K562 (cell line): ENCODE data around the gene MAK. TPM values are rescaled to one million over a fixed set of nuclear protein-coding genes. Genes with fewer than 3 reads are reported as not detected.

Experiments
- BCOR ChIP-seq: fragments of 450-650 bp; IDR thresholded peaks from 2 replicates; pipeline ENCODE4 v1.6.1; 2016
- CBX3 ChIP-seq, 2 experiments: IDR thresholded peaks; 1 replicate in 1 of 2; 2 replicates in 1 of 2; pipeline ENCODE4 v1.6.1; 2012; ENCODE audit warnings: inconsistent platforms in 2 of 2, low read length in 2 of 2, borderline replicate concordance in 1 of 2, control low read depth in 1 of 2
- CHD2 ChIP-seq: IDR thresholded peaks from 2 replicates; pipeline ENCODE4 v1.6.1; 2011; ENCODE audit warnings: low read depth, low read length
- FOXK1 ChIP-seq: sonication (generic); formaldehyde crosslinking; IDR thresholded peaks from 2 replicates; pipeline ENCODE4 v1.8.0; 2022; ENCODE audit warnings: missing genetic modification reagents, mild to moderate bottlenecking, borderline replicate concordance
- GATA2 ChIP-seq: sonication (generic); formaldehyde crosslinking; IDR thresholded peaks from 2 replicates; pipeline ENCODE4 v1.4.0; 2020; ENCODE audit warnings: mild to moderate bottlenecking, missing genetic modification reagents
- HDAC2 ChIP-seq: fragments of 450-650 bp; IDR thresholded peaks from 2 replicates; pipeline ENCODE4 v1.6.1; 2016; ENCODE audit warnings: mild to moderate bottlenecking
- KDM2B ChIP-seq: fragments of 250-450 bp; sonication (Bioruptor Pico); IDR thresholded peaks from 2 replicates; pipeline ENCODE4 v1.8.0; 2021; ENCODE audit warnings: mild to moderate bottlenecking, moderate library complexity
- KLF16 ChIP-seq: IDR thresholded peaks from 2 replicates; pipeline ENCODE4 v1.6.1; 2016; ENCODE audit warnings: antibody characterized with exemption
- MEIS2 ChIP-seq: fragments of 450-650 bp; IDR thresholded peaks from 2 replicates; pipeline ENCODE4 v1.6.1; 2014; ENCODE audit warnings: mild to moderate bottlenecking; ENCODE audit not compliant: partially characterized antibody
- NFIC ChIP-seq: fragments of 450-650 bp; IDR thresholded peaks from 2 replicates; pipeline ENCODE4 v1.6.1; 2017; ENCODE audit warnings: mild to moderate bottlenecking, inconsistent platforms
- SMAD4 ChIP-seq: fragments of 250-450 bp; sonication (Bioruptor Pico); conservative IDR thresholded peaks from 2 replicates; pipeline ENCODE4 v1.8.0; 2021; ENCODE audit warnings: inconsistent platforms, mild to moderate bottlenecking, moderate library complexity
- TAL1 ChIP-seq: fragments of 450-650 bp; IDR thresholded peaks from 2 replicates; pipeline ENCODE4 v1.6.1; 2016; ENCODE audit warnings: mild to moderate bottlenecking
- ZBTB1 ChIP-seq: sonication (generic); formaldehyde crosslinking; IDR thresholded peaks from 2 replicates; pipeline ENCODE4 v1.8.1; 2023; ENCODE audit warnings: missing genetic modification reagents, low read depth, mild to moderate bottlenecking, borderline replicate concordance
- ZNF77 ChIP-seq: fragments of 250-450 bp; sonication (Bioruptor Pico); IDR thresholded peaks from 2 replicates; pipeline ENCODE4 v1.5.0; 2020
- polyA plus RNA-seq, 8 experiments: library from polyadenylated mRNA; depleted of rRNA in 4 of 8; stranded (reverse) in 5 of 8; unstranded in 3 of 8; fragments of >200 nt; fragmentation: Nextera tagmentation in 2 of 8; fragmentation: Illumina TruSeq in 1 of 8; extraction: Ambion mirVana in 2 of 8; extraction: Trizol in 1 of 8; gene quantifications; 2 replicates each; pipeline versions ENCODE4 v1.2.1 to v1.2.3, GENCODE V29; 2011 to 2014; ENCODE audit warnings: inconsistent platforms in 1 of 8, missing spikeins in 1 of 8
- total RNA-seq, 7 experiments: library from RNA; depleted of rRNA in 6 of 7; stranded (reverse); fragments of >200 nt in 6 of 7; fragmentation: Illumina TruSeq in 2 of 7; extraction: Trizol in 2 of 7; gene quantifications; 2 replicates each; pipeline versions ENCODE4 v1.2.1 to v1.2.3, GENCODE V29; 2011 to 2021; ENCODE audit warnings: low replicate concordance in 1 of 7
- TF ChIP-seq, protein P1 (sequence below), 2 experiments: IDR thresholded peaks in 1 of 2; conservative IDR thresholded peaks in 1 of 2; 2 replicates each; pipeline ENCODE4 v1.6.1; 2016; ENCODE audit warnings: low read depth in 2 of 2, mild to moderate bottlenecking in 1 of 2, missing compliant biosample characterization in 1 of 2, missing genetic modification characterization in 1 of 2, moderate library complexity in 1 of 2
- TF ChIP-seq, protein P2 (sequence below): fragments of 250-450 bp; sonication (Bioruptor Pico); IDR thresholded peaks from 2 replicates; pipeline ENCODE4 v1.5.0; 2020; ENCODE audit warnings: mild to moderate bottlenecking, borderline replicate concordance
- TF ChIP-seq, protein P3 (sequence below): sonication (generic); formaldehyde crosslinking; IDR thresholded peaks from 2 replicates; pipeline ENCODE4 v1.8.0; 2022; ENCODE audit warnings: missing genetic modification reagents, mild to moderate bottlenecking, moderate library complexity, borderline replicate concordance
- TF ChIP-seq, protein P4 (sequence below): fragments of 250-450 bp; sonication (Bioruptor Pico); IDR thresholded peaks from 2 replicates; pipeline ENCODE4 v1.8.0; 2021; ENCODE audit warnings: moderate library complexity, mild to moderate bottlenecking, inconsistent platforms

The MAK gene
- total and polyA plus RNA-seq, 9 of the 15 experiments (the other 6 are each of a cell fraction or from before 2014, with no cell fraction given): 0.25 to 1.1 (median 0.53) TPM

DNA sequence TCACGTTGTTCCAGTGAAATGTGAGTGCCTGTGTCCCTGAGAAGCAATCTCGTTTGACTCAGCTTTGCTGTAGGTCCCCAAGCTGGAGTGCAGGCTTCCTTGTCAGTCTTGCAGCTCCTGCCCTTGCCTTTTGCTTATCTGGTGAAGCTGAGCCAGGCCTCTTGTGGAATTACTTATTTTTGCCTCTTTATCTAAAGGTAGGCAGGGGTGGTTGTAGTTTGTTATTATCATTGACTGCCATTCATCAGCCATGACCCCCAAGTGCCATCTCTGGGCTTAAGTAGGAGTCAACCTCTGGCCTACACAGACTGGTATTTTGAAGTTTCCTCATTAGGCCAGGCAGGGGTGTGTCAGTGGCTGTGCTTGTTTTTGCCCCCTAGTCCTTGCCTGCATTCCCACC is 88.6 kb downstream of the MAK start (continued):
- peak; percentile 89 for TF ChIP-seq TAL1
- TF ChIP-seq, protein P1, sequence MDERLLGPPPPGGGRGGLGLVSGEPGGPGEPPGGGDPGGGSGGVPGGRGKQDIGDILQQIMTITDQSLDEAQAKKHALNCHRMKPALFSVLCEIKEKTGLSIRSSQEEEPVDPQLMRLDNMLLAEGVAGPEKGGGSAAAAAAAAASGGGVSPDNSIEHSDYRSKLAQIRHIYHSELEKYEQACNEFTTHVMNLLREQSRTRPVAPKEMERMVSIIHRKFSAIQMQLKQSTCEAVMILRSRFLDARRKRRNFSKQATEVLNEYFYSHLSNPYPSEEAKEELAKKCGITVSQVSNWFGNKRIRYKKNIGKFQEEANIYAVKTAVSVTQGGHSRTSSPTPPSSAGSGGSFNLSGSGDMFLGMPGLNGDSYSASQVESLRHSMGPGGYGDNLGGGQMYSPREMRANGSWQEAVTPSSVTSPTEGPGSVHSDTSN (CRISPR knock-in tag; IDR thresholded peaks at IDR 0.05; ENCODE audit: low read depth): no peak
- TF ChIP-seq, protein P1 (tag; conservative IDR thresholded peaks at IDR 0.05; ENCODE audit: low read depth): peak; percentile 42; the same call in 1 of the 2 replicates
- TF ChIP-seq SMAD4 (CRISPR knock-in tag): peak; percentile 74
- peak; percentile 64; the same call in 1 of the 2 replicates for TF ChIP-seq HDAC2
- TF ChIP-seq CBX3 (IDR thresholded peaks at IDR 0.05; ENCODE audit: borderline replicate concordance in 1 of 2, low read length in 2 of 2): peak in 1 of 2 experiments; percentile 51; a peak in 1 of 3 replicates
- 0 out of 2 replicates have a peak, but pooled peaks have one; percentile 35 for TF ChIP-seq CHD2
- TF ChIP-seq BCOR: peak; percentile 49; the same call in 1 of the 2 replicates
- no peak for TF ChIP-seq KDM2B (CRISPR knock-in tag)
- peak; percentile 74 for TF ChIP-seq MEIS2
- no peak for TF ChIP-seq ZBTB1 (CRISPR knock-in tag)
- peak; percentile 87 for TF ChIP-seq NFIC
- peak; percentile 32; the same call in 1 of the 2 replicates for TF ChIP-seq FOXK1 (CRISPR knock-in tag)
- TF ChIP-seq ZNF77 (CRISPR knock-in tag): no peak
- peak; percentile 89 for TF ChIP-seq KLF16
- TF ChIP-seq, protein P2, sequence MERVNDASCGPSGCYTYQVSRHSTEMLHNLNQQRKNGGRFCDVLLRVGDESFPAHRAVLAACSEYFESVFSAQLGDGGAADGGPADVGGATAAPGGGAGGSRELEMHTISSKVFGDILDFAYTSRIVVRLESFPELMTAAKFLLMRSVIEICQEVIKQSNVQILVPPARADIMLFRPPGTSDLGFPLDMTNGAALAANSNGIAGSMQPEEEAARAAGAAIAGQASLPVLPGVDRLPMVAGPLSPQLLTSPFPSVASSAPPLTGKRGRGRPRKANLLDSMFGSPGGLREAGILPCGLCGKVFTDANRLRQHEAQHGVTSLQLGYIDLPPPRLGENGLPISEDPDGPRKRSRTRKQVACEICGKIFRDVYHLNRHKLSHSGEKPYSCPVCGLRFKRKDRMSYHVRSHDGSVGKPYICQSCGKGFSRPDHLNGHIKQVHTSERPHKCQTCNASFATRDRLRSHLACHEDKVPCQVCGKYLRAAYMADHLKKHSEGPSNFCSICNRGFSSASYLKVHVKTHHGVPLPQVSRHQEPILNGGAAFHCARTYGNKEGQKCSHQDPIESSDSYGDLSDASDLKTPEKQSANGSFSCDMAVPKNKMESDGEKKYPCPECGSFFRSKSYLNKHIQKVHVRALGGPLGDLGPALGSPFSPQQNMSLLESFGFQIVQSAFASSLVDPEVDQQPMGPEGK (CRISPR knock-in tag): no peak
- TF ChIP-seq, protein P3, sequence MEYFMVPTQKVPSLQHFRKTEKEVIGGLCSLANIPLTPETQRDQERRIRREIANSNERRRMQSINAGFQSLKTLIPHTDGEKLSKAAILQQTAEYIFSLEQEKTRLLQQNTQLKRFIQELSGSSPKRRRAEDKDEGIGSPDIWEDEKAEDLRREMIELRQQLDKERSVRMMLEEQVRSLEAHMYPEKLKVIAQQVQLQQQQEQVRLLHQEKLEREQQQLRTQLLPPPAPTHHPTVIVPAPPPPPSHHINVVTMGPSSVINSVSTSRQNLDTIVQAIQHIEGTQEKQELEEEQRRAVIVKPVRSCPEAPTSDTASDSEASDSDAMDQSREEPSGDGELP (CRISPR knock-in tag): 0 out of 2 replicates have a peak, but pooled peaks have one; percentile 23
- peak; percentile 88 for TF ChIP-seq GATA2 (CRISPR knock-in tag)
- TF ChIP-seq, protein P4, sequence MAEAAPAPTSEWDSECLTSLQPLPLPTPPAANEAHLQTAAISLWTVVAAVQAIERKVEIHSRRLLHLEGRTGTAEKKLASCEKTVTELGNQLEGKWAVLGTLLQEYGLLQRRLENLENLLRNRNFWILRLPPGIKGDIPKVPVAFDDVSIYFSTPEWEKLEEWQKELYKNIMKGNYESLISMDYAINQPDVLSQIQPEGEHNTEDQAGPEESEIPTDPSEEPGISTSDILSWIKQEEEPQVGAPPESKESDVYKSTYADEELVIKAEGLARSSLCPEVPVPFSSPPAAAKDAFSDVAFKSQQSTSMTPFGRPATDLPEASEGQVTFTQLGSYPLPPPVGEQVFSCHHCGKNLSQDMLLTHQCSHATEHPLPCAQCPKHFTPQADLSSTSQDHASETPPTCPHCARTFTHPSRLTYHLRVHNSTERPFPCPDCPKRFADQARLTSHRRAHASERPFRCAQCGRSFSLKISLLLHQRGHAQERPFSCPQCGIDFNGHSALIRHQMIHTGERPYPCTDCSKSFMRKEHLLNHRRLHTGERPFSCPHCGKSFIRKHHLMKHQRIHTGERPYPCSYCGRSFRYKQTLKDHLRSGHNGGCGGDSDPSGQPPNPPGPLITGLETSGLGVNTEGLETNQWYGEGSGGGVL: no peak
- TF ChIP-seq, all 486 proteins: peak for 78
